Fibroblast of lung (primary cell): Measurements from ENCODE around the gene ZBTB34. TPM values are rescaled to one million over a fixed set of nuclear protein-coding genes. Genes with fewer than 3 reads are reported as not detected.

Experiments
- DNase-seq, 2 donors: peaks; one replicate each; pipeline versions ENCODE4 v3.0.0 to v3.0.0-alpha.2; 2010; ENCODE audit warnings: low read depth in 2 of 2
- H2AFZ ChIP-seq: 2 replicates; pipeline ENCODE4 v1.5.1; 2012; ENCODE audit warnings: low read length, control low read depth, inconsistent platforms
- H3K27ac ChIP-seq: 2 replicates; pipeline ENCODE4 v1.5.1; 2011; ENCODE audit warnings: low read length, control low read depth; ENCODE audit not compliant: insufficient read depth
- H3K27me3 ChIP-seq: 2 replicates; pipeline ENCODE4 v1.5.1; 2011; ENCODE audit warnings: mild to moderate bottlenecking, low read length; ENCODE audit not compliant: control insufficient read depth, insufficient read depth
- H3K36me3 ChIP-seq: 2 replicates; pipeline ENCODE4 v1.5.1; 2011; ENCODE audit warnings: low read length; ENCODE audit not compliant: control insufficient read depth, insufficient read depth
- H3K4me1 ChIP-seq: 2 replicates; pipeline ENCODE4 v1.5.1; 2011; ENCODE audit warnings: low read length; ENCODE audit not compliant: control insufficient read depth, insufficient read depth; ENCODE audit errors: extremely low read depth
- H3K4me2 ChIP-seq: 2 replicates; pipeline ENCODE4 v1.5.1; 2011; ENCODE audit warnings: low read length, control low read depth; ENCODE audit not compliant: insufficient read depth; ENCODE audit errors: extremely low read depth
- H3K4me3 ChIP-seq, 4 experiments: fragments of 200-600 bp in 1 of 4; sonication (generic) in 1 of 4; replicated peaks in 1 of 4; 2 replicates each; pipeline ENCODE4 v1.5.1; 2011 to 2016; ENCODE audit warnings: low read length in 4 of 4, low read depth in 3 of 4, mild to moderate bottlenecking in 3 of 4, control low read depth in 2 of 4, inconsistent platforms in 1 of 4, mixed read lengths in 1 of 4; ENCODE audit not compliant: insufficient read depth in 1 of 4; ENCODE audit errors: control extremely low read depth in 1 of 4
- H3K79me2 ChIP-seq: 2 replicates; pipeline ENCODE4 v1.5.1; 2012; ENCODE audit warnings: mild to moderate bottlenecking, low read length, inconsistent platforms; ENCODE audit not compliant: control insufficient read depth, insufficient read depth
- H3K9ac ChIP-seq: 2 replicates; pipeline ENCODE4 v1.5.1; 2011; ENCODE audit warnings: mild to moderate bottlenecking, low read length, control low read depth; ENCODE audit not compliant: insufficient read depth
- H3K9me3 ChIP-seq: 2 replicates; pipeline ENCODE4 v1.5.1; 2012; ENCODE audit warnings: low read depth, low read length; ENCODE audit not compliant: control insufficient read depth, insufficient read depth
- H4K20me1 ChIP-seq: 2 replicates; pipeline ENCODE4 v1.5.1; 2011; ENCODE audit warnings: low read length; ENCODE audit not compliant: control insufficient read depth, insufficient read depth; ENCODE audit errors: extremely low read depth
- CTCF ChIP-seq, 2 donors: IDR thresholded peaks in 1 of 2; conservative IDR thresholded peaks in 1 of 2; 1 replicate in 1 of 2; 2 replicates in 1 of 2; pipeline ENCODE4 v1.5.1; 2011 to 2012; ENCODE audit warnings: low read length in 2 of 2, control low read depth in 1 of 2, inconsistent platforms in 1 of 2, low read depth in 1 of 2, mild to moderate bottlenecking in 1 of 2
- EZH2 ChIP-seq: IDR thresholded peaks from 2 replicates; pipeline ENCODE4 v1.5.1; 2012; ENCODE audit warnings: low read length, control low read depth, mild to moderate bottlenecking; ENCODE audit errors: missing control alignments
- polyA plus RNA-seq, 2 donors: library from polyadenylated mRNA; depleted of rRNA in 1 of 2; stranded (reverse) in 1 of 2; unstranded in 1 of 2; fragments of >200 nt; gene quantifications; 2 replicates each; pipeline ENCODE4 v1.2.1, GENCODE V29; 2011 to 2012; ENCODE audit warnings: missing spikeins in 1 of 2
- total RNA-seq: library from RNA; depleted of rRNA; stranded (reverse); fragments of >200 nt; gene quantifications from 2 replicates; pipeline ENCODE4 v1.2.1, GENCODE V29; 2014

The ZBTB34 gene
- total and polyA plus RNA-seq, 2 donors (not counting 1 experiment from before 2014, with no cell fraction given), result 6.8 to 7.0 TPM

DNA sequence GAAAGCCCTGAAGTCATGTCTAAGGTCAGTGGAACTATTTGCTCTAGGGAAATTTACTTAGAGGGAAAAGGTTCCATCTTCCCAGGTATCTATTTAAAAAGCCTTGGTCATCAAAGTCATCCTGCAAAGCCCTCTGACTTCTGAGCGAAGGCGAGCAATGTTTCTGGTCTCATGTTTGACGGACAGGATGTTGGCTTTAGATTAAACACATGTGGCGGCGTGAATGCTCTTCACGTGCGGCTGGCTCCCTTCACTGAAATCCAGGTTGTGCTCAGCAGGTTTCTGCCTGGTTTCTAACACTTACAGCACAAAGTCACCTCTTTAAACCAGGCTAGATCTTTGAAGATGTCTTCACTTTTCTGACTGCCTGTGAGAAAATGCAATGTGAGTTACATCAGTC lies 5.7 kb upstream of the ZBTB34 start:
- TF ChIP-seq CTCF (conservative IDR thresholded peaks at IDR 0.05 in 1 of 2, IDR thresholded peaks at IDR 0.05 in 1 of 2; ENCODE audit: low read depth in 1 of 2, low read length in 2 of 2) (no peak), EZH2 (no peak)
- peaks cover 39% of the 10 kb centered on the region for H3K27me3 ChIP-seq
- H3K4me3 ChIP-seq, result no peak overlapping the region
- no peak overlapping the region for H3K27ac ChIP-seq
- H4K20me1 ChIP-seq, result no peaks in the 10 kb centered on the region
- H3K79me2 ChIP-seq, result no peaks in the 10 kb centered on the region
- no peak overlapping the region for H2AFZ ChIP-seq
- H3K36me3 ChIP-seq, result no peaks in the 10 kb centered on the region
- no peak overlapping the region for H3K4me2 ChIP-seq
- H3K4me1 ChIP-seq, result no peaks in the 10 kb centered on the region
- DNase-seq, result no peak
- no peak overlapping the region for H3K9ac ChIP-seq
- H3K9me3 ChIP-seq, result no peaks in the 10 kb centered on the region

DNA sequence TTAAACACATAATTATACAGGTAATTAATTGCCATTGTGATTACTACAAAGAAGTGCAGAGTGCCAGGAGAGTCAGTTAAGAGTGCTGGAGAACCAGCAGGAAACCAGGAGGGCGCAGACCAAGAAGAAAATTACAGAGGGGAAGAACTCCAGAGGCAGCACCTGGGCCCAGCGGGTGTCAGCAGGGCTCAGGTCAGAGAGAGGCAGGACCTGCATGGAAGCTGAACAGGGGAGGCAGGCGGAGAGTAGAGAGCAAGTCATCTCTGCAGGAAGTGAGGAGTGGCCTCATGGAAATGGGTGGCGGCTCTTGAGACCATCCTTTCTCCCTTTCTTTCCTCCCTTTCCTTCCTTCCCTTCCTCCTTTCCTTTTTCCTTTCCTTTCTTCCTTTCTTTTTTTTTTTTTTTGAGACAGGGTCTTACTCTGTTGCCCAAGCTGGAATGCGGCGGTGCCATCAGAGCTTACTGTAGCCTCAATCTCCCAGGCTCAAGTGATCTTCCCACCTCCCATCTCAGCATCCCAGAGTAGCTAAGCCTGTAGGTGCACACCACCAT lies 4.0 kb upstream of the ZBTB34 start:
- H3K27ac ChIP-seq, result no peak overlapping the region
- no peak overlapping the region for H3K4me3 ChIP-seq
- no peaks in the 10 kb centered on the region for H3K9me3 ChIP-seq
- H3K27me3 ChIP-seq, result peaks cover 39% of the 10 kb centered on the region
- no peaks in the 10 kb centered on the region for H4K20me1 ChIP-seq
- DNase-seq, result no peak
- H3K36me3 ChIP-seq, result no peaks in the 10 kb centered on the region
- no peak overlapping the region for H2AFZ ChIP-seq
- no peak overlapping the region for H3K9ac ChIP-seq
- no peaks in the 10 kb centered on the region for H3K4me1 ChIP-seq
- H3K4me2 ChIP-seq, result no peak overlapping the region
- peaks cover 6% of the 10 kb centered on the region for H3K79me2 ChIP-seq
- TF ChIP-seq CTCF (conservative IDR thresholded peaks at IDR 0.05 in 1 of 2, IDR thresholded peaks at IDR 0.05 in 1 of 2; ENCODE audit: low read depth in 1 of 2, low read length in 2 of 2), result no peak
- TF ChIP-seq EZH2, result no peak

DNA sequence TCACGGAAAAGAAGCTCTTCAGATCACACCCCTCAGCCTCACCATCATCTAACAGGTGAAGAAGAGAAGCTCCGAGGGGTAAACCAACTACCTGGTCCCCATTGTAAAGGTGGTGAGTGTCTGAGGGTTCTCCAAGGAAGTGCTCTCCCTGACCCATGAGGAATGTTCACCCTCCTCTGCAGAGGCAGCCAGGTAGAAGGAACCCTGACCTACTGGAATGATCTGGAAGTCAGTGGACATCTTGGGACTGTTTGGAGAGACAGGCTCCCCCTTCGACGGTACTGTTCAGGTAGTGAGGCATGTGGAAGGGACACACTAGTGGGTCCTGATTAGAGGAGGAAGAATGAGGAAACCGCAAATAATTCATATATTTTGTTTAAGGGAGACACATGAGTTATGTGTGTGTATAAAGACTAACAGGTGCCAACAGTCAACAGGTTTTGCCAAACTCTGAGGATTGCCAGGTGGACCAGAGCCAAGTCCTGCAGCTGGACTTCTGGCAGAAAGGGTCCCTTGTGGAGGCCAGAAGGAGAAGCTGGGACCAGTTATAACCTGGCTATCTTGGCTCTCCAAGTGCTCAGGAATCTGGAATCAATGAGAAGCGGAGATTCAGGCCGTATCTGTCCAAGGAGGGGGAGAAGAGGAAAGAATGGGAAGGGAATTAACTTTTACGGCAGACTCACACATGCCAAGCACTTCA lies 3.0 kb upstream of the ZBTB34 start:
- H3K4me2 ChIP-seq, result no peak overlapping the region
- DNase-seq, result no peak
- H3K9ac ChIP-seq, result no peak overlapping the region
- H4K20me1 ChIP-seq, result no peaks in the 10 kb centered on the region
- H3K27ac ChIP-seq, result no peak overlapping the region
- H2AFZ ChIP-seq, result no peak overlapping the region
- H3K4me3 ChIP-seq, result no peak overlapping the region
- no peak for TF ChIP-seq CTCF (conservative IDR thresholded peaks at IDR 0.05 in 1 of 2, IDR thresholded peaks at IDR 0.05 in 1 of 2; ENCODE audit: low read depth in 1 of 2, low read length in 2 of 2)
- TF ChIP-seq EZH2, result no peak
- no peaks in the 10 kb centered on the region for H3K9me3 ChIP-seq
- H3K36me3 ChIP-seq, result no peaks in the 10 kb centered on the region
- H3K4me1 ChIP-seq, result no peaks in the 10 kb centered on the region
- H3K27me3 ChIP-seq, result peaks cover 33% of the 10 kb centered on the region
- peaks cover 16% of the 10 kb centered on the region for H3K79me2 ChIP-seq
